GM21515 (cell line): ENCODE data around the gene DNAJC30.
A peak's percentile ranks its signal among the peaks of the same experiment; 100 is the strongest.
"Not testable (repeated sequence)": the region's sequence is repeated elsewhere in the genome, so short reads cannot be mapped to it uniquely, and the experiment has no call there.

ENCODE experiments used
- ATAC-seq: cut with Tn5 transposase; IDR thresholded peaks from one replicate; pipeline ENCODE4 v1.9.1; 2021; ENCODE audit not compliant: unreplicated experiment

DNAJC30 gene

DNA sequence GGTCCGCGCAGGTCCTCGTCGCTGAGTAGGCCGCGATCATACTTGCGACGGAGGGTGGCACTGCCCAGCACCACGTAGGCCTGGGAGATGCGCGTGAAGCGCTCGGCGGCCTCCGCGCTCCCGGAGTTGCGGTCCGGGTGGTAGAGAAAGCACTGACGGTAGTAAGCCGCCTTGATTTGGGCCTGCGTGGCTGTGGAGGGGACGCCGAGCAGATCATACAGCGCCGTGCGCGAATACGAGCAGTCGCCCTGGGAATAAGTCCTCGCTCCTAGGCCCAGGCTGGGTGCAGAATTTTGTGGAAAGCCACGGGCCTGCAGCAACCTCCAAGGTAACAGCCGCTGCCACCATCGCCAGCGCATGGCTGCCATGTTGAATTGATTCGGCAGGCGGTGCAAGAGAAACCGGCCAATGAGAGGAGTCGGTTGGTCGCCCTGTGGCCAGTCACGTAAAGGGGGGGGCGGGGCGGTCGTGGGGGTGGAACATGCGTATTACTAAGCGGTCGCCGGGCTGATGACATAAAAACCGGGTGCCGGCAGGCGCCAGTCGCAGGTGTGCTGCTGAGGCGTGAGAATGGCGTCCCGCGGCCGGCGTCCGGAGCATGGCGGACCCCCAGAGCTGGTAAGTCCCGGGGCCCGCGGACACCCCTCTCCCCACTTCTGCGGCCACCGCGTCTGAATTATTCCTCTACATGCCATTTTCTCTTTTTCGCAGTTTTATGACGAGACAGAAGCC is at the start of gene DNAJC30, which contains the start of gene BUD23:
Gene DNAJC30, minus strand, starts transcription at position 398 of the 732 bp plus-strand sequence. Its CDS starts 30 bp downstream, at position 368.
Gene BUD23, plus strand, starts transcription at position 542 of the 732 bp plus-strand sequence. Its CDS starts 29 bp downstream, at position 571.
- ATAC-seq: peak; percentile 86

DNA sequence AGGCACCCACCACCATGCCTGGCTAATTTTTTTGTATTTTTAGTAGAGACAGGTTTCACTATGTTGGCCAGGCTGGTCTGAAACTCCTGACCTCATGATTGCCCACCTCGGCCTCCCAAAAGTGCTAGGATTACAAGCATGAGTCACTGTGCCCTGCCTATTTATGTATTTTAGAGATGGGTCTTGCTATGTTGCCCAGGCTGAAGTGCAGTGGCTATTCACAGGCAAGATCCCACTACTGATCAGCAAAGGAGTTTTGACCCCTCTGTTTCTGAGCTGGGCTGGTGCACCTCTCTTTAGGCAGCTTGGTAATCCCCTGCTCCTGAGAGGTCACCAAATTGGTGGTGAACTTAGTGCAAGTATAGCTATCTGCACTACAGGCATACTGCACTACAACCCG is 49.1 kb upstream of the DNAJC30 start:
- no peak for ATAC-seq

DNA sequence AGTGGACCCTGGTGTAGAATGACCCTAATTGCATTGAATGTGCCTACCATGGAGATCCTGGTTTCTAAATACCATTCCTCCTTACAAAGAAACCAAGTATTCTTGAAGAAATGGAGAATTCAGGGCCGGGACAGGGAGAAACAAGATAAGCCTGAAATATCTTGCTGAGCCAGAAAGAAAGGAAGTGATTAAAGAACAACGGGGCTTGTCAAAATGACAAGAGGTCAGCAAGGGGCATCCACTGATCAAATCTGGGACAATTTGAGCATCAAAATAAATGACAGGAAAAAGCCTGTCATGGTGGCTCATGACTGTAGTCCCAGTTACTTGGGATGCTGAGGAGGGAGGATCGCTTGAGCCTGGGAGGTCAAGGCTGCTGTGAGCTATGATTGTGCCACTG is 47.2 kb upstream of the DNAJC30 start:
- no peak for ATAC-seq

DNA sequence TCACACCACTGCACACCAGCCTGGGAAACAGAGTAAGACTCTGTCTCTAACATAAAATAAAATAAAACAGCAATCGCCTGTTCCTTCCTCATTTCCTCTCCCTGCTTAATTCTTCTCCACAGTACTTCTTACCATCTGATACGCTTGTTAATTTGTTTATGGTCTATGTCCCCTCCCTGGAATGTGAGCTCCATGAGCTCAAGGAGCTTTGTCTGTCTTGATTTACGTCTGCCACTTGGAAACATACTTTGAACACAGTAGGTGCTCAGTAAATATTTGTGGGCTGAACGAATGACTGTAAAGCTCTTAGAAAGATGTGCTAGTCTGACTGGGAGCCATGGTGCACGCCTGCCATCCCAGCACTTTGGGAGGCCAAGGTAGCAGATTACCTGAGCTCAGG is 45.3 kb upstream of the DNAJC30 start:
- no peak for ATAC-seq

DNA sequence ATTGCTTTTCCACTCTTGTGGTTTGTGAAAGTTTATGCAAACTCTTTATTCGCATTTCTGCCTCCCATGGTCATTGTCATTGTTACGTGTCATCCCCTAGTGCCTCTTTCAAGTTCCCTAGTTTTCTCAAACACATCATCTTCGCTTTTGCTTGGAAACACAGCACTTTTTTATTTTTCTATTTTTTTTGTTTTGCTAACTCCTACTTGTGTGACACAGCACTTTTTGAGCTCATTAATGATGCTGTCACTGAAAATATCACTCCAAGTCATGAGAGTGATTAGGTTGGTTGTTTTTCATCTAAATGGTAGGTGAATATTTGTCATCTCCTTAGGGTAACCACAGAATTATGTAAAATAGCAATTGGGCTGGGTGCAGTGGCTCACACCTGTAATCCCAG is 44.7 kb upstream of the DNAJC30 start:
- no peak for ATAC-seq

DNA sequence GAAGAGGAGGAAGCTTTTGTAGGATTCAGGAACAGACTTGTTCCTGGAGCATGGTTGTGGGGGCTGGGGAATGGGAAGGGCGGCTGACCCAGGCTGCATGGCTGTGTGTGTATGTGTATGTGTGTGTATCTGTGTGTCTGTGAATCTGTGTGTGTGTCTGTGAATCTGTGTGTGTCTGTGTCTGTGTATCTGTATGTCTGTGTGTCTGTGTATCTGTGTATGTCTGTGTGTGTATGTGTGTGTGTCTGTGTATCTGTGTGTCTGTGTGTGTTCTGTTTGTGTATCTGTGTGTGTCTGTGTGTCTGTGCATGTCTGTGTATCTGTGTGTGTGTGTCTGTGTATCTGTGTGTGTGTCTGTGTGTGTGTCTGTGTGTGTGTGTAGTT is 42.8 kb upstream of the DNAJC30 start:
- ATAC-seq: peak; percentile 24

DNA sequence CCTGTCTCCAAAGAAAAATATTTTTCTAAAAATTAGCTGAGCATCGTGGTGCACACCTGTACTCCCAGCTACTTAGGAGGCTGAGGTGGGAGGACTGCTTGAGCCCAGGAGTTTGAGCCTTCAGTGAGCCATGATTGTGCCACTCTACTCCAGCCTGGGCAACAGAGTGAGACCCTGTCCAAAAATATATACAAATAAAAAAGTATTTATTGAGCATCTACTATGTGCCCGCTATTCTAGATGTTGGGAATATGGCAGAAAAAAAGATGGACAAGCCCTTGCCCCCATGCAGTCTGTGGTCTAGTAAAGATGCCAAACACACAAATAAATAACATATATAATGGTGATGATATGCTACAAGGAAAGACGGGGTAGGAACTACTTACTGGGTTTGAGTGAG is 40.6 kb upstream of the DNAJC30 start:
- ATAC-seq: no peak

DNA sequence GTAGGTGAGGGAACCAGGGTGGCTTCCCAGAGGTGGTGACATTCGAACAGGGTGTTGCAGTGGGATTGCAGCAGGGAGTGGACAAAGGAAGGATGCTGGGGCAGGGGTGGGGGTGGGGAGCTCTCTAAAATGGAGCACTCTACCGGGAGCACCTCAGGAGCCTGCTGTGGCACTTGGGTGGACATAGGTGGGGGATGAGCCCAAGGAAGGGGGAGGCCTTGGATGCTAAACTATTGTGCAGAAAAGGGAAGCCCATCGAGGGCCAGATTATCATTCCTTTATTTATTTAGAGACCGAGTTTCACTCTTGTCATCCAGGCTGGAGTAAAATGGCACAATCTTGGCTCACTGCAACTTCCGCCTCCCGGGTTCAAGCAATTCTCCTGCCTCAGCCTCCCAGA is 39.5 kb upstream of the DNAJC30 start:
- ATAC-seq: no peak

DNA sequence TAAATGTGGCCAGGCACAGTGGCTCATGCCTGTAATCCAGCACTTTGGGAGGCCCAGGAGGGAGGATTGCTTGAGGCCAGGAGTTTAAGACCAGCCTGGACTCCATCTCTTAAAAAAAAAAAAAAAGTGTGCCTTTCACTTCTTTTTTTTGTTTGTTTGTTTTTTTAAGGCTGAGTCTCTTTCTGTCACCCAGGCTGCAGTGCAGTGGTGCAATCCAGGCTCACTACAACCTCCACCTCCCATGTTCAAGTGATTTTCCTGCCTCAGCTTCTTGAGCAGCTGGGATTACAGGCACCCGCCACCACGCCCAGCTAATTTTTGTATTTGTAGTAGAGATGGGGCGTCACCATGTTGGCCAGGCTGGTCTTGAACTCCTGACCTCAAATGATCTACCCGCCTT is 38.9 kb upstream of the DNAJC30 start:
- ATAC-seq: not testable (repeated sequence)

DNA sequence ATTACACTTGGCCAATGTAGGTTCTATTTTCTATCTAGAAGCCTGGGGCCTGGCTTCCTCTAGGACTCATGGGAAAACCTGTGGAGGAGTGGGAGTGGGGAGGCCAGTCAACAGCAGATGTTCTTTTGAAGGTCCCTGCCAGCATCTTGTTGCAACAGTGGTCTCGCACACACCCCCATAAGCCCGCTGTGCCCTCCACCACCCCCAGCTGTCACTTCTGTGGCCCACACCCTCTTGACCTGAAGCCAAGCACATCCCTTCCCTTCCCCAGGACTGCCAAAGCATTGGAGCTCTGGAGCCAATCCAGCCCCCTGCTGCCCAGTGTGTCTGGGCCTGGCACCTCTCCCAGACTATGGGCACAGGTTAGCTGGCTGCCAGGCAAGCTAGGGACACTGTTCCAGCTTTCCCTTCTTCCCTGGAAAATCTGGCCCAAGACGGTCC is 38.1 kb upstream of the DNAJC30 start:
- no peak for ATAC-seq

DNA sequence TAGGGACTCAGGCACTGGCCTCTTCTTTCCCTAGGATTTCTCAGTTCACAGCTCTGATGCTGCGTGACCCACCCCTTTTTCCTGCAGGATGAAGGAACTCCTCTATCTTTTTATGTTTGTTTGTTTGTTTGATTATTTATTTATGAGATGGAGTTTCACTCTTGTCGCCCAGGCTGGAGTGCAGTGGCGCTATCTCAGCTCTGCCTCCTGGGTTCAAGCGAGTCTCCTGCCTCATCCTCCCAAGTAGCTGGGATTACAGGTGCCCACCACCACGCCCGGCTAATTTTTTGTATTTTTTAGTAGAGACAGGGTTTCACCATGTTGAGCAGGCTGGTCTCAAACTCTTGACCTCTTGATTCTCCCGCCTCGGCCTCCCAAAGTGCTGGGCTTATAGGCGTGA is 37.2 kb upstream of the DNAJC30 start:
- ATAC-seq: not testable (repeated sequence)

DNA sequence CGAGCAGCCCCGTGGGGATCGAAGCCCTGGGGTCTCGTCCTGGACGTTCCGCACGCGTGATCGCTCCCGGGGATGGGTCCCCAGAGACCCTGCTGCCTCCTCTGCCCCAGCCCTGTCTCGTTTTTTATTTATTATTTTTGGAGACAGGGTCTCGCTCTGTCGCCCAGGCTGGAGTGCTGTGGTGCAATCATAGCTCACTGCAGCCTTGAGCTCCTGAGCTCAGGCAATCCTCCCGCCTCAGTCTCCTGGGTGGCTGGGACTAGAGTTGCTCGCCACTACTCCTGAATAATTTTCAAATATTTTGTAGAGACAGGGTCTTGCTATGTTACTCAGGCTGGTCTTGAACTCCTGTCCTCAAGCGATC is 36.5 kb upstream of the DNAJC30 start:
- ATAC-seq: no peak

DNA sequence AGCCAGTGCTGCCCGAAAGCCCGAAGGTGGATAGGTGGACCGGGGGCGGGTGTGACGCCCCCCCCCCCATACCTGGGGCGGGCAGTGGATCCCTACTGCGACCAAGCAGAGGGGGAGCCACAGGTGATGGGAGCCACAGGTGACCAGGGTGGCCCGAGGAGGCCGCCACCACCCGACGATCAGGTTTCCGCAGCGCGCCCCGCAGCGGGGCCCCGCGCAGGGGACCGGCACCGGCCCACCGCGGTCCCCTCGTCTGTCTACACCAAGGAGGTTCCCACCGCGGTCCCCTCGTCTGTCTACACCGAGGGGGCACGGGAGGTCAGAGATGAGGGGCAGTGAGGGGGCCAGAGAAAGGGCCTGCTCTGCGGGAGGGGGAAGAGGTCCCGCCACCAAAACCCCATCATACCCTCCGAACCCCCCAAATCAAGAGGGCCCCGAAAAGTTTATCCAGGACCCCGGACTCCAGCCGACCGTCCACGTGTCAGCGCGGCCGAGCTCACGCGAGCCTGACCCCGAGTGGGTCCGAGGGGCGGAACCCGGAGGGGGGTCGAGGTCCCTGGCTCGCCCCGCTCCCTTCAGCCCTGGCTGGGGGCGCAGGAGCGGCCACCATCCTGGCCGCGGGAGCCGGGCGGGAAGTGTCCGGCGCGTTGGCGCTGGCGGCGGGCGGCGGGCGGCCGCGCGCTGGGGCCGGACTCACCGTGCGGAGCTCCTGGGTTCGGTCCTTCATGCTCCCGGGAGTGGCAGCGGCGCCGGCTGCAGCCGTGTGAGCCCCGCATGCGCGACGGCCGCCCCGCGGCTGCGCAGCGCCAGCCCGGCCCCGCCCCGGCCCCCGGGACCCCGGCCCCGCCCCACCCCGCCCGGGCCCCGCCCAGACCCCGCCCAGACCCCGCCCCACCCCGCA is 35.9 kb upstream of the DNAJC30 start, which contains the start of gene STX1A:
Gene STX1A, minus strand, starts transcription at position 765 of the 901 bp plus-strand sequence. Its CDS starts 38 bp downstream, at position 727.
- peak; percentile 63 for ATAC-seq

DNA sequence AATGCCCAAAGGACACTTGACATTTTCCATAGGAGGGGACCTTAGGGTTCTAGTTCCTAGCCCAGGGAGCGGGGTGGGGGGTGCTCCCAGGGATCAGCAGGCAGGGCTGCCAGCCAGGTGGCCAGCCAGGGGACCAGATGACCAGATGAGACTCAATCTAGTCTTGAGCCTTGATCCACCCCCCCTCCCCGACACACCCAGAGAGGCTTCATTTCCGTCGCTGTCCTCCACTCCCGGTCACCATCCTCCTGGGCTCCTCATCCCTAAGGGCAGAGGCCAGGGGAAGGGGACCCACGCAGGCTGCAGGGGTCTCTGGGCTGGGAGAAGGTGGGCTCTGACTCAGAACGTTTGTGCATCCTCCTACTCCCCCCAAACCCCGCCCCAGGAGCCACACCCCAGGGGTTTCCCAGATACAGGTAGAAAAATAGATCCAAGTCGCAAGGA is 35.2 kb upstream of the DNAJC30 start:
- ATAC-seq: no peak

DNA sequence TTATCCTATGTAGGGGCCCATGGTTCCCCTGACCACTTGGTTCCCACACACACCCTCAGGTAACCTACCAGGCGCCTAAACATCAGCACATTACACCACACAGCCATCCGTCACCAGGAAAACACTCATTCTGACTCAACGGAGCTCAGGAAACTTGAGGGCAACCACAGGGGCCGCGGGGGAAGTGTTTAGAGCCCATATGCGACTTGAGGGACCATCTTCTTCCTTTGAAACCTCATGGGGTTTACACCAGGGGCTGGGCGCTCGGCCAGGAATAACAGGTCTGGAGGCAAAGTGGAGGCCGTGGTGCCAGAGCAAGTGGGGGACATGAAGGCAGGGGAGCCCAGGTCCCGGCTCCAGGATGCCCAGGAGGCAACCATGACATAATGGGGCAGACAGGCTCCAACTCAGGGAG is 34.7 kb upstream of the DNAJC30 start:
- no peak for ATAC-seq

DNA sequence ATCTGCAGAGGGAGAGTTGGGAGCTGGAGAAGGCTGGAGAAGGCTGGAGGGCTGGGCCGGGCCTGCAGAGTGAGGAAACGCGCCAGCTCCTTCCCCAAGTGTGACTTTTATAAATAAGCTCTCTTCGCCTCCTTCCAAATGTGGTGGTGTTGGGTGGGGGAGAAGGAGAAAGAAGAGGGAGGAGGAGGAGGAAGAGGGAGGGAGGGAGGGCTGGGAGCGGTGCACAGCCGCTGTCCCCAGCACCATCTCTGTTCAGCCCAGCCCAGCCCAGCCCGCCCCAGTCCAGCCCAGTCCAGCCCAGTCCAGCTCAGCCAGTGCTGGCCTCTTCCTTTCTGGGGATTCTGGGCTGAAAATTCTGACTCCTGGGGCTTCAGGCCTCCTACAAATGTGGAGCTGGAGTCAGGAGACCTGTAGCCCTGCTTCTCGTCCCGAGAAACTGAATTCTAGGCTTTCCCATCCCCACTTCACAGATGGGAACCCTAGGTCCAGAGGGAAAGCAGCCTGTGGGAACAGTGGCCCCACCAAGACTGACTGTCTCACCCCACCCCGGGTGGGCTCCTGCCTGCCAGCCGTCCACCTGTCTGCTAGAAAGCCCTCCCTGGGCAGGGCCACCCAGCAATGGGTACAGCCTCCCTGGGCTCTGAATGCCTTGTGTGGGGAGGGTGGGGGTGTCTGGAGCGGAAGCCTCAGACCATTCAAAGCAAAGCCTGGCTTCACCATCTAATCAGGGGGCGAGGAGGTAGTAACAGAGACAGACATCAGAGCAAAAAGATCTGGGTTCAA is 34.0 kb upstream of the DNAJC30 start:
- no peak for ATAC-seq

DNA sequence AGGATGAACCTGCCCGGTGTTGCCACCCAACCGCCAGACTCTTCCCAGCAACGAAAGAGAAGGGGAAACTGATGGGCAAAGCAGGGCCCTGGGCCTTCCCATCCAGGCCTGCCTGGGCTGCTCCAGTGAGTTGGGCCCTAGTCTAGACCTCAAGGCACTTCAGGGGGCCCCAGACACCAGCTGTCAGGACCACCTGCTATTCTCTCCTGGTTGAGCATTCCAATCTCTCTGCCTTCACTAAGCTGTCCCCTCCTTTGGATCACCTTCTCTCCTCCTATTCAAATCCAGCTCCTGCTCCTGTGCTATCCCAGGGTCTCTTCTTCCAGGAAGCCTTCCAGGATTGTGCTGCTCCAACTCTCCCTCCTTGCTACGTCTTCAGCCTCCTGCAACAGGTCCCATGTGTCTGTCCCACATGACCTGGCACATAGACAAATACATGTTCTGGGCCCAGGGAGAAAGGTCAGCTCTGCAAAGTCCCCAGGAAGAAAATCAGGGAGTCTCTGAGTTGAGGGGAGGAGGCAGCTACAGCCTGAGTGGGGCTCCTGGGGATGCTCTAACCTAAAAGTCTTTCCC is 33.2 kb upstream of the DNAJC30 start:
- ATAC-seq: no peak

DNA sequence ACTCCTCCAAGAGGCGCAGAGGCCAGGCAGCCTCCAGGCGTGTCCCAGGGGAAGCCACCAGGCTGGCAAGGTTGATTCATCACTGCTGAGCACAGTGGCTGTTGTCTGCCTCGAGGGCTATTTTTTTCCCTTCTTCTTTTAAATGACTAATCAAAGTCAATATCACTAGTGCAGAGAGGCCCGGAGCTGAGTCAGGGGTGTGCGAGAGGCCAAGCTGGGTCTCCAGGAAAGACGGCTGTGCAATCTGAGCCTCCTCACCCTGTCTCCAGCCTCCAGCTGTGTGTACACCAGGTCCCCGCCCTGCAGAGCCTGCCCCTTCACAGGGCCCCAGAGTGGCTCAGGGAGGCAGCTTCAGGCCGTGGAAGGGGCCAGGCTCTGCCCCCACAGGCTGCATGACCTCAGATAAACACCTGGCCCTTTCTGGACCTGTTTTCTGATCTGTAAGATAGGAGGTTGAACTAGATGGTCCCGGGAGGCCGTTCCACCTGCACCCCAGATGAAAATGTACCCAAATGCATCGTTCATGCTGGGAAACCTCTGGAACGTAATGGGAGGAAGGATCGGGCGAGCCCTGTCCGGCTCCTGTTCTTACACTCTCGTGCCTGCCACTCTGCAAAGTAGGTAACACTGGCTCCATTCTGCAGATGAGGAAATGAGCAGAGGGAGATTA is 32.5 kb upstream of the DNAJC30 start:
- ATAC-seq: no peak

DNA sequence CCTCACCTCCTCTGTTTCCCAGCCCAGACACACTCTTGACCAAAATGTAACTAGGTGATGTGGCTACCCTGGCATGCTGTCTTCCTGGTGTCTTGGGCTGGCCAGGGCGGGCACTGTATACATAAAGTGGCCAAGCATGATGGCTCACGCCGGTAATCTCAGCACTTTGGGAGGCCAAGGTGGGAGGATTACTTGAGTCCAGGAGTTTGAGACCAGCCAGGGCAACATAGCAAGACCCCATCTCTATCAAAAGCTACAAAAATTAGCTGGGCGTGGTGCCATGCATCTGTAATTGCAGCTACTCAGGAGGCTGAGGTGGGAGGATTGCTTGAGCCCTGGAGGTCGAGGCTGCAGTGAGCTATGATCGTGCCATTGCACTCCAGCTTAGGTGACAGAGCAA is 30.1 kb upstream of the DNAJC30 start:
- not testable (repeated sequence) for ATAC-seq

DNA sequence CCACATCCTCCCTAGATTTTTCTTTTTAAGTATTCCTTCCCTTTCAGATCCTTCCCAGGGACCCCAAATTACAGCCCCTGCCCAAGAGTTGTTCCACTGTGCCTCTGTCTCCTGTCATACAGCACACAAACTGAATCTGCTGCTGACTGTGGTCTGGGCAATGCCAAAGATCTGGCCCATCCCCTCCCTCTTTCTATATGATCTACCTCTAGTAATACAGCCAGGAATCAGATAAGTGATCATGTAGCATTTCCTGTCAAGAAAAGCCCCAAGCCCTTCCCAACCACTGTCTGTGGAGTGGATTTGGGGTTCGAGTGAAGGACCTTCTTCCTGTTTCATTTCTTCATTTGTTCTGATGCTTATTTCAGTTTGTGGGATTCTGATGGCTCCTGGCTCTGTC is 29.5 kb upstream of the DNAJC30 start:
- no peak for ATAC-seq
